ENCODE measurements around the gene SLC51B. TPM values are rescaled to one million over a fixed set of nuclear protein-coding genes. Genes with fewer than 3 reads are reported as not detected.

Gene SLC51B
- polyA plus RNA-seq, 1 of the 3 experiments (the other 2 are of a cell fraction) = not detected

- POLR2A ChIA-PET = no interaction called here
- CTCF ChIA-PET = interaction anchor here (1.1 to 9.5 kb wide), 4 partner anchors 9 to 39 kb away, joined by 3 to 88 read pairs (median 8); no protein-coding TSS in a partner anchor
These were observed 17.5 kb downstream of the SLC51B start for GRCh38 chr15:65062726-65063125.

More at GRCh38 chr15:65062726-65063125, 17.5 kb downstream of the SLC51B start:
- Histone ChIP-seq H4K20me1 (ENCODE audit: insufficient read depth) (no peaks in the 10 kb centered on the region), H3K79me2 (ENCODE audit: insufficient read depth) (no peaks in the 10 kb centered on the region), H3K36me3 (replicated peaks in 1 of 2; ENCODE audit: control insufficient read depth in 1 of 2, insufficient read depth in 2 of 2, low read length in 1 of 2) (no peaks in the 10 kb centered on the region), H3K27ac (ENCODE audit: low read depth in 2 of 2, low read length in 1 of 2) (no peak overlapping the region), H3K4me2 (no peak overlapping the region), H3K4me3 (ENCODE audit: low read depth in 2 of 2, low read length in 1 of 2) (no peak overlapping the region), H3K9ac (no peak overlapping the region), H3K4me1 (ENCODE audit: control insufficient read depth in 1 of 2, insufficient read depth in 2 of 2, low read depth in 1 of 2, low read length in 1 of 2) (no peaks in the 10 kb centered on the region; a peak in 1 of 4 replicates), H2AFZ (ENCODE audit: low read depth) (no peak overlapping the region), H3F3A (replicated peaks; ENCODE audit: insufficient read depth) (peaks cover 4% of the 10 kb centered on the region), H3K9me2 (no peaks in the 10 kb centered on the region), H3K9me3 (no peaks in the 10 kb centered on the region), H3K27me3 (ENCODE audit: insufficient read depth) (peaks cover 9% of the 10 kb centered on the region; the same call in 1 of the 2 replicates)
- 66% methylated on average over 3 of the region's 5 CpGs for WGBS (ENCODE audit: low lambda C conversion rate)
- TF ChIP-seq USF1 (IDR thresholded peaks at IDR 0.05; ENCODE audit: borderline replicate concordance, low read depth) (no peak), RAD21 (IDR thresholded peaks at IDR 0.05; ENCODE audit: low read length) (no peak), GATA2 (CRISPR knock-in tag; IDR thresholded peaks at IDR 0.05) (no peak), CTCF (IDR thresholded peaks at IDR 0.05) (no peak), FOXJ3 (CRISPR knock-in tag; IDR thresholded peaks at IDR 0.05) (no peak), USF2 (IDR thresholded peaks at IDR 0.05; ENCODE audit: borderline replicate concordance, low read depth, low read length) (no peak), IRF3 (IDR thresholded peaks at IDR 0.05; ENCODE audit: low read depth, low read length) (no peak), FOSL2 (IDR thresholded peaks at IDR 0.05; ENCODE audit: borderline replicate concordance, low read depth) (no peak), RCOR1 (IDR thresholded peaks at IDR 0.05; ENCODE audit: low read length) (no peak), SMC3 (IDR thresholded peaks at IDR 0.05; ENCODE audit: low read depth, low read length) (no peak), MEF2A (IDR thresholded peaks at IDR 0.05; ENCODE audit: borderline replicate concordance, low read depth) (no peak), EP300 (IDR thresholded peaks at IDR 0.05; ENCODE audit: borderline replicate concordance in 1 of 2, low read depth in 1 of 2, low read length in 1 of 2) (no peak), PBX3 (IDR thresholded peaks at IDR 0.05) (no peak)
- DNase-seq = no peak

Data from SK-N-SH (cell line).